Mononuclear cell (primary cell): ENCODE measurements around the gene KRTAP9-1. TPM values are rescaled to one million over a fixed set of nuclear protein-coding genes. Genes with fewer than 3 reads are reported as not detected.
"Not testable (repeated sequence)": the region's sequence is repeated elsewhere in the genome, so short reads cannot be mapped to it uniquely, and the experiment has no call there.

Source experiments
- H3K27me3 ChIP-seq: 2 replicates; pipeline ENCODE4 v1.6.0; 2011; ENCODE audit warnings: low read length, control low read depth; ENCODE audit not compliant: insufficient read depth
- H3K4me1 ChIP-seq: 2 replicates; pipeline ENCODE4 v1.5.1; 2011; ENCODE audit warnings: mild to moderate bottlenecking, low read length, control low read depth; ENCODE audit not compliant: insufficient read depth
- H3K4me3 ChIP-seq: 2 replicates; pipeline ENCODE4 v1.5.1; 2011; ENCODE audit warnings: mild to moderate bottlenecking, low read length, moderate library complexity
- H3K9me3 ChIP-seq: 2 replicates; pipeline ENCODE4 v1.5.1; 2011; ENCODE audit warnings: low read depth, mild to moderate bottlenecking, control low read depth, low read length
- total RNA-seq: library from RNA; depleted of rRNA; stranded (reverse); fragments of >200 nt; gene quantifications from one replicate; pipeline ENCODE4 v1.2.3, GENCODE V29; 2012

Gene KRTAP9-1
- total RNA-seq, 1 donor: not detected

DNA sequence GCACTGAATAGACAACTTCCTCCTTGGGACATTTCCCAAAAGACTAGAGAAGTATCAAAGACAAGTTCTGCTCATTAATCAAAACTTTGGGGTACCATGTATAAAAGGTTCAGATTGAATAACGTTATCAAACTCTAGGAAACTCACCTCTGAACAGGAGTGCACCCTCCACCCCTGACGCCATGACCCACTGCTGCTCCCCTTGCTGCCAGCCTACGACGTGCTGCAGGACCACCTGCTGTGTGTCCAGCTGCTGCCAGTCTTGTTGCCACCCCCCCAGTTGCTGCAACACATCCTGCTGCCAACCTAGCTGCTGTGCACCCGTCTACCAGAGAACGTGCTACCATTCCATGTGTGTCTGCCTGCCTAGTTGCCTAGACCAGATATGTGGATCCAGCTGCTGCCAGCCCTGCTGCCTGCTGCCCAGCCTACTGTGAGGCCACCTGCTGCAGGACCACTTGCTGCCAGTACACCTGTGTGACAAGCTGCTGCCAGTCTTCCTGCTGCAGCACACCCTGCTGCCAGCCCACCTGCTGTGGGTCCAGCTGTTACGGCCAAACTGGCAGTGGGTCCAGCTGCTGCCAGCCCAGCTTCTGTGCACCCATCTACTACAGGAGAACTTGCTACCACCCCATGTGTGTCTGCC is 23.0 kb downstream of the KRTAP9-1 start:
- H3K4me1 ChIP-seq: no peaks in the 10 kb centered on the region
- no peak overlapping the region for H3K4me3 ChIP-seq
- H3K27me3 ChIP-seq: peaks cover 21% of the 10 kb centered on the region
- H3K9me3 ChIP-seq: no peaks in the 10 kb centered on the region

GRCh38 chr17:41215681-41216080 is 26.0 kb downstream of the KRTAP9-1 start:
- Histone ChIP-seq H3K27me3 (peaks cover 4% of the 10 kb centered on the region), H3K4me1 (no peaks in the 10 kb centered on the region), H3K4me3 (no peak overlapping the region), H3K9me3 (no peaks in the 10 kb centered on the region)

- no peak overlapping the region for H3K4me3 ChIP-seq
- H3K27me3 ChIP-seq: peaks cover 3% of the 10 kb centered on the region
- H3K4me1 ChIP-seq: no peaks in the 10 kb centered on the region
- H3K9me3 ChIP-seq: no peaks in the 10 kb centered on the region
Observed at GRCh38 chr17:41223821-41224220, 34.1 kb downstream of the KRTAP9-1 start.

GRCh38 chr17:41226051-41226450 is 36.4 kb downstream of the KRTAP9-1 start:
- H3K9me3 ChIP-seq: no peaks in the 10 kb centered on the region
- H3K27me3 ChIP-seq: peaks cover 3% of the 10 kb centered on the region
- no peak overlapping the region for H3K4me3 ChIP-seq
- no peaks in the 10 kb centered on the region for H3K4me1 ChIP-seq

DNA sequence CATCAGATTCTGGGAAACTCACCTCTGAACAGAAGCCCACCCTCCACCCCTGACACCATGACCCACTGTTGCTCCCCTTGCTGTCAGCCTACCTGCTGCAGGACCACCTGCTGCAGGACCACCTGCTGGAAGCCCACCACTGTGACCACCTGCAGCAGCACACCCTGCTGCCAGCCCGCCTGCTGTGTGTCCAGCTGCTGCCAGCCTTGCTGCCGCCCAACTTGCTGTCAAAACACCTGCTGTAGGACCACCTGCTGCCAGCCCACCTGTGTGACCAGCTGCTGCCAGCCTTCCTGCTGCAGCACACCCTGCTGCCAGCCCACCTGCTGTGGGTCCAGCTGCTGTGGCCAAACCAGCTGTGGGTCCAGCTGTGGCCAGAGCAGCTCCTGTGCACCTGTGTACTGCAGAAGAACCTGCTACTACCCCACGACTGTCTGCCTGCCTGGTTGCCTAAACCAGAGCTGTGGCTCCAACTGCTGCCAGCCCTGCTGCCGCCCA is 37.0 kb downstream of the KRTAP9-1 start, which contains the start of gene KRTAP9-2:
KRTAP9-2 (plus strand) TSS at position 51 of the 498 bp plus-strand sequence; CDS start at position 58, 7 bp downstream.
- H3K9me3 ChIP-seq, H3K4me3 ChIP-seq, H3K27me3 ChIP-seq, H3K4me1 ChIP-seq: not testable (repeated sequence)

DNA sequence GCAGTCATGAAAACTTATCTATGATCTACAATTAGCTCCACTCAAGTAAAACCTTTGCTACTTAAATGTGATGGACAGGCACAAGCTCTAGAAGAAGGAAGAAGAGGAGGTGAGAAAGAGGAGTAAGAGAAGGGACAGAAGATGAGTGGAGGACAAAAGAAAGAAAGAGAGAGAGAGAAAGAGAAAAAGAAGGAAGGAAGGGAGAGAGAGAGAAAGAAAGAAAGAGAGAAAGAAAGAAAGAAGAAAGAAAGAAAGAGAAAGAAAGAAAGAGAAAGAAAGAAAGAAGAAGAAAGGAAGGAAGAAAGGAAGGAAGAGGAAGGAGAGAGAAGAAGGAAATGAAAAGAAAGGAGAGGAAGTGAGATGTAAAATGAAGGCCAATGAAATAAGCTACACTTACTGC is 40.4 kb downstream of the KRTAP9-1 start:
- Histone ChIP-seq H3K4me3 (no peak overlapping the region), H3K4me1 (no peaks in the 10 kb centered on the region), H3K9me3 (no peaks in the 10 kb centered on the region), H3K27me3 (peaks cover 3% of the 10 kb centered on the region)

- H3K9me3 ChIP-seq: no peaks in the 10 kb centered on the region
- no peaks in the 10 kb centered on the region for H3K27me3 ChIP-seq
- no peaks in the 10 kb centered on the region for H3K4me1 ChIP-seq
- no peak overlapping the region for H3K4me3 ChIP-seq
Observed at GRCh38 chr17:41231731-41232130, 42.0 kb downstream of the KRTAP9-1 start.

DNA sequence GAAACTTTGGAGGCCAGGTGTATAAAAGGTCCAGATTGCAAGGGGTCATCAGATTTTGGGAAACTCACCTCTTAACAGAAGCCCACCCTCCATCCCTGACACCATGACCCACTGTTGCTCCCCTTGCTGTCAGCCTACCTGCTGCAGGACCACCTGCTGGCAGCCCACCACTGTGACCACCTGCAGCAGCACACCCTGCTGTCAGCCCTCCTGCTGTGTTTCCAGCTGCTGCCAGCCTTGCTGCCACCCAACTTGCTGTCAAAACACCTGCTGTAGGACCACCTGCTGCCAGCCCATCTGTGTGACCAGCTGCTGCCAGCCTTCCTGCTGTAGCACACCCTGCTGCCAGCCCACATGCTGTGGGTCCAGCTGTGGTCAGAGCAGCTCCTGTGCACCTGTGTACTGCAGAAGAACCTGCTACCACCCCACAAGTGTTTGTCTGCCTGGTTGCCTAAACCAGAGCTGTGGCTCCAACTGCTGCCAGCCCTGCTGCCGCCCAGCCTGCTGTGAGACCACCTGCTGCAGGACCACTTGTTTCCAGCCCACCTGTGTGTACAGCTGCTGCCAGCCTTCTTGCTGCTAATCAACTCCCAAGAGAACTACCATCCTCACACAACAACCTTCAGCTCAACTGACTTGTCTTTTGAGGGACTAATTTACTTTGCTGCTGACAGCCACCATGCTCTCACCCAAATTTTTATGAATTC is 42.9 kb downstream of the KRTAP9-1 start, which contains the start of gene KRTAP9-3:
KRTAP9-3 (plus strand) TSS at position 51 of the 707 bp plus-strand sequence; CDS start at position 104, 53 bp downstream.
- not testable (repeated sequence) for H3K4me3 ChIP-seq, H3K27me3 ChIP-seq, H3K4me1 ChIP-seq

DNA sequence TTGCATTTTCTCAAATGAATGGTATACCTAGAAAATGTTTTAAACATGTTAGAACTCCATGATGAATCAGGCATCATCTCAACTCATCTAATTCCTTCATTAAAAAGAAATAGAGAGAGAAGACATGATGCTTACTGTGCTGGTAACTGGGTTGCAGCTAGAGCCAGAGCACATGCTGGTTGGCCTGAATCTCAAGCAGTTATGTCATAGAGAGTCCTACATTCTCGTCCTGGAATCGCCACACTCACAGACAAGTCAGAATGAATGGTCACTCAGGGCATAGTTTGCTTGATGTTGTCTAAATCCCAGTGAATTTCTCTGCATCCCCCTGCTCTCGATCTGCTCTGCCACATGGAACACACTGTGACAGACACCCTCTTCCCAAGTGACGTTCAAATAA is 47.4 kb downstream of the KRTAP9-1 start:
- H3K4me1 ChIP-seq, H3K9me3 ChIP-seq, H3K27me3 ChIP-seq, H3K4me3 ChIP-seq: not testable (repeated sequence)

More for the DNA sequence above, 42.9 kb downstream of the KRTAP9-1 start, which contains the start of gene KRTAP9-3:
- H3K9me3 ChIP-seq: not testable (repeated sequence)

- H3K4me1 ChIP-seq, H3K27me3 ChIP-seq, H3K9me3 ChIP-seq, H3K4me3 ChIP-seq: not testable (repeated sequence)
Observed at GRCh38 chr17:41237949-41238437, 48.3 kb downstream of the KRTAP9-1 start, which contains the start of gene KRTAP9-8. Gene KRTAP9-8 (plus strand): TSS chr17:41237999. CDS start chr17:41238052, 53 bp downstream.

Other genes starting within 250 kb of the KRTAP9-1 start
- not detected for gene KRT39, start 222.9 kb upstream of the KRTAP9-1 start, total RNA-seq
- 0.10 TPM for gene KRT40, start 205.6 kb upstream of the KRTAP9-1 start, total RNA-seq
- 0.31 TPM for gene KRTAP3-3, start 195.7 kb upstream of the KRTAP9-1 start, total RNA-seq
- not detected for gene KRTAP3-2, start 190.0 kb upstream of the KRTAP9-1 start, total RNA-seq
- not detected for gene KRTAP3-1, start 180.8 kb upstream of the KRTAP9-1 start, total RNA-seq
- gene KRTAP1-5, start 162.7 kb upstream of the KRTAP9-1 start, total RNA-seq: not detected
- gene KRTAP1-4, start 159.7 kb upstream of the KRTAP9-1 start, total RNA-seq: not detected
- not detected for gene KRTAP1-3, start 155.0 kb upstream of the KRTAP9-1 start, total RNA-seq
- gene KRTAP1-1, start 148.4 kb upstream of the KRTAP9-1 start, total RNA-seq: not detected
- not detected for gene KRTAP2-1, start 142.6 kb upstream of the KRTAP9-1 start, total RNA-seq
- gene KRTAP2-2, start 134.7 kb upstream of the KRTAP9-1 start, total RNA-seq: not detected
- not detected for gene KRTAP2-3, start 129.8 kb upstream of the KRTAP9-1 start, total RNA-seq
- gene KRTAP2-4, start 124.0 kb upstream of the KRTAP9-1 start, total RNA-seq: not detected
- not detected for gene KRTAP4-7, start 105.7 kb upstream of the KRTAP9-1 start, total RNA-seq
- not detected for gene KRTAP4-8, start 91.7 kb upstream of the KRTAP9-1 start, total RNA-seq
- not detected for gene KRTAP4-16, start 87.7 kb upstream of the KRTAP9-1 start, total RNA-seq
- not detected for gene KRTAP4-9, start 84.5 kb upstream of the KRTAP9-1 start, total RNA-seq
- not detected for gene KRTAP4-11, start 71.5 kb upstream of the KRTAP9-1 start, total RNA-seq
- not detected for gene KRTAP4-12, start 65.7 kb upstream of the KRTAP9-1 start, total RNA-seq
- gene KRTAP4-6, start 49.3 kb upstream of the KRTAP9-1 start, total RNA-seq: not detected
- gene KRTAP4-5, start 40.1 kb upstream of the KRTAP9-1 start, total RNA-seq: not detected
- gene KRTAP4-4, start 29.1 kb upstream of the KRTAP9-1 start, total RNA-seq: not detected
- not detected for gene KRTAP4-3, start 21.7 kb upstream of the KRTAP9-1 start, total RNA-seq
- gene KRTAP4-2, start 11.7 kb upstream of the KRTAP9-1 start, total RNA-seq: not detected
- not detected for gene KRTAP4-1, start 5.0 kb upstream of the KRTAP9-1 start, total RNA-seq
- not detected for gene KRTAP9-2, start 36.8 kb downstream of the KRTAP9-1 start, total RNA-seq
- not detected for gene KRTAP9-3, start 42.6 kb downstream of the KRTAP9-1 start, total RNA-seq
- not detected for gene KRTAP9-8, start 48.1 kb downstream of the KRTAP9-1 start, total RNA-seq
- gene KRTAP9-4, start 59.8 kb downstream of the KRTAP9-1 start, total RNA-seq: not detected
- not detected for gene KRTAP9-9, start 65.5 kb downstream of the KRTAP9-1 start, total RNA-seq
- gene KRTAP9-6, start 75.5 kb downstream of the KRTAP9-1 start, total RNA-seq: not detected
- gene KRTAP9-7, start 85.8 kb downstream of the KRTAP9-1 start, total RNA-seq: not detected
- not detected for gene KRTAP29-1, start 113.0 kb downstream of the KRTAP9-1 start, total RNA-seq
- 0.21 TPM for gene KRTAP16-1, start 119.4 kb downstream of the KRTAP9-1 start, total RNA-seq
- not detected for gene KRTAP17-1, start 125.8 kb downstream of the KRTAP9-1 start, total RNA-seq
- gene KRT33A, start 160.9 kb downstream of the KRTAP9-1 start, total RNA-seq: not detected
- not detected for gene KRT33B, start 179.9 kb downstream of the KRTAP9-1 start, total RNA-seq
- gene KRT34, start 192.4 kb downstream of the KRTAP9-1 start, total RNA-seq: 0.10 TPM
- not detected for gene KRT31, start 207.7 kb downstream of the KRTAP9-1 start, total RNA-seq
- gene KRT37, start 234.7 kb downstream of the KRTAP9-1 start, total RNA-seq: not detected